ENCODE results near the gene CCR8.

DNA sequence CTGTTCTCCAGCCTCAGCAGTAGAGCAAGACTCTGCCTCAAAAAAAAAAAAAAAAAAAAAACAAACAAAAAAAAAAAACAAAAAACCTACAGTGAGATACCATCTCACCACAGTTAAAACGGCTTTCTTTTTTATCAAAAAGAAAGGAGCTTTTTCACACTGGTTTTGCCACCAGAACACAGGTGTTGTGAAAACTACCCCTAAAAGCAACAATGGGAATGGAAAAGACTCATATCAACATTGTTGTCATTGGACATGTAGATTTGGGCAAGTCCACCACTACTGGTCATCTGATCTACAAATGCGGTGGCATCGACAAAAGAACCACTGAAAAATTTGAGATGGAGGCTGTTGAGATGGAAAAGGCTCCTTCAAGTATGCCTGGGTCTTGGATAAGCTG is 28.8 kb downstream of the CCR8 start:
- TF ChIP-seq CTCF (IDR thresholded peaks at IDR 0.05), result no peak
- no peak for TF ChIP-seq EP300 (IDR thresholded peaks at IDR 0.05)
